H9 (cell line): ENCODE measurements around the gene CEP112. TPM values are rescaled to one million over a fixed set of nuclear protein-coding genes. Genes with fewer than 3 reads are reported as not detected.

Source experiments
- DNase-seq: peaks from one replicate; pipeline ENCODE4 v3.0.0-alpha.2; 2017
- H2AFZ ChIP-seq: one replicate; pipeline ENCODE4 v1.6.1; 2013; ENCODE audit warnings: mild to moderate bottlenecking, low read length, control low read depth, moderate library complexity
- H2AK5ac ChIP-seq: 2 replicates; pipeline ENCODE4 v1.6.1; 2013; ENCODE audit warnings: low read length, control low read depth, mixed read lengths; ENCODE audit not compliant: insufficient read length
- H2BK120ac ChIP-seq: one replicate; pipeline ENCODE4 v1.6.1; 2013; ENCODE audit warnings: low read depth, mild to moderate bottlenecking, low read length, control low read depth, inconsistent platforms; ENCODE audit not compliant: poor library complexity, severe bottlenecking
- H2BK12ac ChIP-seq: 2 replicates; pipeline ENCODE4 v1.6.1; 2013; ENCODE audit warnings: low read length, control low read depth, mixed read lengths, low read depth; ENCODE audit not compliant: insufficient read length
- H2BK15ac ChIP-seq: 2 replicates; pipeline ENCODE4 v1.6.1; 2013; ENCODE audit warnings: low read depth, low read length, control low read depth
- H2BK20ac ChIP-seq: one replicate; pipeline ENCODE4 v1.6.1; 2013; ENCODE audit warnings: low read depth, mild to moderate bottlenecking, low read length, control low read depth, inconsistent platforms; ENCODE audit not compliant: poor library complexity, severe bottlenecking
- H2BK5ac ChIP-seq: 2 replicates; pipeline ENCODE4 v1.6.1; 2013; ENCODE audit warnings: low read length, control low read depth, mixed read lengths; ENCODE audit not compliant: insufficient read length
- H3K14ac ChIP-seq: 2 replicates; pipeline ENCODE4 v1.6.1; 2013; ENCODE audit warnings: low read length, control low read depth; ENCODE audit not compliant: insufficient read depth
- H3K18ac ChIP-seq: 2 replicates; pipeline ENCODE4 v1.6.1; 2013; ENCODE audit warnings: low read depth, mild to moderate bottlenecking, mixed read lengths, low read length, control low read depth; ENCODE audit not compliant: insufficient read length
- H3K23ac ChIP-seq: 2 replicates; pipeline ENCODE4 v1.6.1; 2013; ENCODE audit warnings: low read length, control low read depth, mixed read lengths, low read depth; ENCODE audit not compliant: insufficient read length
- H3K23me2 ChIP-seq: 2 replicates; pipeline ENCODE4 v1.6.1; 2013; ENCODE audit warnings: low read depth, mild to moderate bottlenecking, mixed read lengths, low read length, control low read depth; ENCODE audit not compliant: insufficient read length, poor library complexity, severe bottlenecking
- H3K27ac ChIP-seq: 2 replicates; pipeline ENCODE4 v1.5.1; 2013; ENCODE audit warnings: low read length, control low read depth, mixed read lengths, low read depth; ENCODE audit not compliant: insufficient read length
- H3K27me3 ChIP-seq: 2 replicates; pipeline ENCODE4 v1.6.1; 2013; ENCODE audit warnings: low read length, control low read depth, inconsistent platforms; ENCODE audit not compliant: insufficient read depth
- H3K4ac ChIP-seq: 2 replicates; pipeline ENCODE4 v1.6.1; 2013; ENCODE audit warnings: low read depth, mild to moderate bottlenecking, control low read depth, inconsistent platforms, low read length, moderate library complexity
- H3K4me1 ChIP-seq: 2 replicates; pipeline ENCODE4 v1.6.1; 2013; ENCODE audit warnings: low read length, control low read depth, inconsistent platforms; ENCODE audit not compliant: insufficient read depth
- H3K4me2 ChIP-seq: 2 replicates; pipeline ENCODE4 v1.6.1; 2013; ENCODE audit warnings: low read length, control low read depth, mixed read lengths; ENCODE audit not compliant: insufficient read length, insufficient read depth
- H3K56ac ChIP-seq: 2 replicates; pipeline ENCODE4 v1.6.1; 2013; ENCODE audit warnings: low read depth, mild to moderate bottlenecking, mixed read lengths, low read length, control low read depth; ENCODE audit not compliant: insufficient read length
- H3K79me1 ChIP-seq: 2 replicates; pipeline ENCODE4 v1.6.1; 2013; ENCODE audit warnings: low read depth, mild to moderate bottlenecking, moderate library complexity, low read length, control low read depth, inconsistent platforms; ENCODE audit not compliant: insufficient read depth, poor library complexity, severe bottlenecking
- H3K79me2 ChIP-seq: 2 replicates; pipeline ENCODE4 v1.6.1; 2013; ENCODE audit warnings: low read length, control low read depth, inconsistent platforms; ENCODE audit not compliant: insufficient read depth
- H3K9ac ChIP-seq: 2 replicates; pipeline ENCODE4 v1.6.1; 2013; ENCODE audit warnings: low read length, control low read depth, mixed read lengths; ENCODE audit not compliant: insufficient read length; ENCODE audit errors: extremely low read depth
- H3K9me3 ChIP-seq: one replicate; pipeline ENCODE4 v1.6.1; 2013; ENCODE audit warnings: low read depth, low read length, inconsistent platforms; ENCODE audit not compliant: control insufficient read depth
- H3T11ph ChIP-seq: one replicate; pipeline ENCODE4 v1.6.1; 2013; ENCODE audit warnings: mild to moderate bottlenecking, low read length, control low read depth, inconsistent platforms
- H4K20me1 ChIP-seq: one replicate; pipeline ENCODE4 v1.6.1; 2013; ENCODE audit not compliant: control insufficient read depth, insufficient read length, insufficient read depth
- H4K5ac ChIP-seq: 2 replicates; pipeline ENCODE4 v1.6.1; 2013; ENCODE audit warnings: low read depth, mild to moderate bottlenecking, mixed read lengths, low read length, control low read depth; ENCODE audit not compliant: insufficient read length
- H4K8ac ChIP-seq: replicated peaks from 2 replicates; pipeline ENCODE4 v1.6.1; 2013; ENCODE audit warnings: low read length, control low read depth, mixed read lengths, low read depth; ENCODE audit not compliant: insufficient read length
- H4K91ac ChIP-seq: 2 replicates; pipeline ENCODE4 v1.6.1; 2013; ENCODE audit warnings: low read depth, mild to moderate bottlenecking, moderate library complexity, mixed read lengths, low read length, control low read depth; ENCODE audit not compliant: insufficient read length
- H3K27ac Mint-ChIP-seq, 3 experiments: 2 replicates in 2 of 3; 3 replicates in 1 of 3; pipeline ENCODE4 v1.8.0; 2020 to 2021; ENCODE audit warnings: mixed read lengths in 3 of 3, mild to moderate bottlenecking in 1 of 3, moderate library complexity in 1 of 3
- H3K27me3 Mint-ChIP-seq: 2 replicates; pipeline ENCODE4 v1.8.0; 2021; ENCODE audit warnings: low read depth, mild to moderate bottlenecking, moderate library complexity, mixed read lengths
- H3K36me3 Mint-ChIP-seq, 3 experiments: 2 replicates in 2 of 3; 3 replicates in 1 of 3; pipeline ENCODE4 v1.8.0; 2020 to 2021; ENCODE audit warnings: low read depth in 3 of 3, mixed read lengths in 3 of 3; ENCODE audit not compliant: insufficient read depth in 1 of 3
- H3K4me1 Mint-ChIP-seq, 2 experiments: 2 replicates each; pipeline ENCODE4 v1.8.0; 2020; ENCODE audit warnings: mixed read lengths in 2 of 2
- H3K4me3 Mint-ChIP-seq, 2 experiments: 2 replicates in 1 of 2; 3 replicates in 1 of 2; pipeline ENCODE4 v1.8.0; 2020 to 2021; ENCODE audit warnings: mild to moderate bottlenecking in 2 of 2, mixed read lengths in 2 of 2, moderate library complexity in 1 of 2
- H3K9me3 Mint-ChIP-seq, 2 experiments: 2 replicates in 1 of 2; 3 replicates in 1 of 2; pipeline ENCODE4 v1.8.0; 2020; ENCODE audit warnings: mild to moderate bottlenecking in 2 of 2, mixed read lengths in 2 of 2, moderate library complexity in 1 of 2
- WGBS: extraction: QIAGEN DNeasy Blood & Tissue Kit; methylation state at CpG from one replicate; pipeline ENCODE4 v1.1.7; 2013; ENCODE audit warnings: missing lambda C conversion rate, low lambda C conversion rate, mixed read lengths; ENCODE audit not compliant: insufficient read length; ENCODE audit errors: extremely low coverage; 5-methylcytosine and 5-hydroxymethylcytosine counted together
- total RNA-seq: library from RNA; stranded (reverse); gene quantifications from 2 replicates; pipeline ENCODE4 v1.2.1, GENCODE V29; 2021
- TF ChIP-seq, protein P1 (sequence below): fragments of 200-600 bp; sonication (generic); conservative IDR thresholded peaks from 3 replicates; pipeline ENCODE4 v1.8.0; 2021; ENCODE audit warnings: antibody characterized with exemption, mild to moderate bottlenecking

CEP112 gene
- total RNA-seq, 1 experiment from 2014 or later: 5.4 TPM

DNA sequence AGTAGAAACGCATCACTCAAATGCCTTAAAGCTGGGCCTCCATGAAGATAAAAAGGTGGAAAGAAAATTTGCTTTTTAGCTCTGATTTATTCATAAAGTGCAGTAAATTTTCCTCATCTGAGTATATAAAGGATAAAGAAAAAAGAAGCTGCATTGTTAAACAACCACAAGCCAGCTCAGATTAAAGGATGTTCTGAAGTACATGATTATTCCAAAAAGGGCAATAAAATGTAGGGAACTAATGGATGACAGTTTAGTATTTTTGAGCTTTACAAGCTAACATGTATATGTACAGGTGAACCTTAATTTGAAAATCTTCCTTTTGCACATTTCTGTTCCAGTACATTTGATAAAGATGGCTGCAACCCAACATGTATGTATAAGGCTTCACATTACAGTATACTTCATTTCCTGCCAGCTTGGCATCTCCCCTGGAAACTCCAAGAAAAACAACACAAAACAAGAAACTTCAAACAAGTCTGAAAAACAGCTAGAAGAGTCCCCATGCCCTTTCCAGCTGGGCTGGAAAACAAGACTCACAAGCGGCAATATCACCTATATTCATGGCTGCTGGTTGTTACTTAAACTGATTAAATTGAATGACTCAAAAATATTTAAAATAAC, 225.7 kb downstream of the CEP112 start:
- H3K36me3 Mint-ChIP-seq: peaks cover 0 to 9% (median 4%) of the 10 kb centered on the region in 3 experiments; a peak in 4 of 7 replicates
- no peak overlapping the region for H3K4me3 Mint-ChIP-seq
- Histone ChIP-seq H3K9ac (no peak overlapping the region), H4K91ac (no peak overlapping the region), H3K23me2 (no peaks in the 10 kb centered on the region), H4K8ac (no peak overlapping the region), H3K4me1 (no peaks in the 10 kb centered on the region), H2BK15ac (no peak overlapping the region), H3K56ac (no peak overlapping the region), H2BK20ac (no peak overlapping the region), H3K27ac (no peak overlapping the region), H3K79me2 (no peaks in the 10 kb centered on the region), H3K27me3 (no peaks in the 10 kb centered on the region), H3K18ac (no peak overlapping the region), H3K23ac (no peak overlapping the region), H4K5ac (no peak overlapping the region), H3K79me1 (no peaks in the 10 kb centered on the region), H2AK5ac (no peak overlapping the region), H2AFZ (no peak overlapping the region), H3K14ac (no peak overlapping the region), H3K4me2 (no peak overlapping the region), H3K4ac (no peak overlapping the region), H2BK5ac (no peak overlapping the region), H2BK12ac (no peak overlapping the region), H3T11ph (no peak overlapping the region), H2BK120ac (no peak overlapping the region), H3K9me3 (peaks cover 16% of the 10 kb centered on the region), H4K20me1 (no peaks in the 10 kb centered on the region)
- no CpG with 5 or more reads among the region's 2 CpGs for WGBS
- DNase-seq: no peak
- no peak overlapping the region for H3K27ac Mint-ChIP-seq
- H3K27me3 Mint-ChIP-seq: no peaks in the 10 kb centered on the region
- TF ChIP-seq, protein P1, sequence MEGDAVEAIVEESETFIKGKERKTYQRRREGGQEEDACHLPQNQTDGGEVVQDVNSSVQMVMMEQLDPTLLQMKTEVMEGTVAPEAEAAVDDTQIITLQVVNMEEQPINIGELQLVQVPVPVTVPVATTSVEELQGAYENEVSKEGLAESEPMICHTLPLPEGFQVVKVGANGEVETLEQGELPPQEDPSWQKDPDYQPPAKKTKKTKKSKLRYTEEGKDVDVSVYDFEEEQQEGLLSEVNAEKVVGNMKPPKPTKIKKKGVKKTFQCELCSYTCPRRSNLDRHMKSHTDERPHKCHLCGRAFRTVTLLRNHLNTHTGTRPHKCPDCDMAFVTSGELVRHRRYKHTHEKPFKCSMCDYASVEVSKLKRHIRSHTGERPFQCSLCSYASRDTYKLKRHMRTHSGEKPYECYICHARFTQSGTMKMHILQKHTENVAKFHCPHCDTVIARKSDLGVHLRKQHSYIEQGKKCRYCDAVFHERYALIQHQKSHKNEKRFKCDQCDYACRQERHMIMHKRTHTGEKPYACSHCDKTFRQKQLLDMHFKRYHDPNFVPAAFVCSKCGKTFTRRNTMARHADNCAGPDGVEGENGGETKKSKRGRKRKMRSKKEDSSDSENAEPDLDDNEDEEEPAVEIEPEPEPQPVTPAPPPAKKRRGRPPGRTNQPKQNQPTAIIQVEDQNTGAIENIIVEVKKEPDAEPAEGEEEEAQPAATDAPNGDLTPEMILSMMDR: no peak
- no peaks in the 10 kb centered on the region for H3K4me1 Mint-ChIP-seq
- peaks cover 12 to 15% of the 10 kb centered on the region in 2 experiments; a peak in 4 of 5 replicates for H3K9me3 Mint-ChIP-seq
